ENCODE data around the gene GABRB2. TPM values are rescaled to one million over a fixed set of nuclear protein-coding genes. Genes with fewer than 3 reads are reported as not detected.

The GABRB2 gene
- total RNA-seq, 1 donor from 2014 or later: not detected

DNA sequence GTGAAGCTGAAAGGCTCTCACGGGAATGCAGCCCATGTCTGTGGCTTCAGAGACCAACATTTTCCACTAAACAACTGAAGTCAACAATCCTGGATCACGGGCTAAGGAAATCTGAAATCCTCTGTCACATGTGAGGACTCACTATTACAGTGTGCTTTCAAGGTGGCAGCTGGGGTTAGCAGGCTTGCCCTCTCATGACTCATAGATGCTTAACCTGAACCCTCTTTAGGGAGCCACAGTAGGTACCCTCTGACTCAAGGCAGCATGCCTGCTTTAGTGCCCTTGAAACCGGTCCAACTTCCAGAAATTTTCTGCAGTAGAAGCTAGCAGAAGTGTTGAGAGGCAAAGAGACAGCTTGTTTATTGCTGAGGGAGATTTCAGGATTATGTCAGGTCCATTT is 232.5 kb downstream of the GABRB2 start:
- H3K36me3 Mint-ChIP-seq (ENCODE audit: low read depth): no peaks in the 10 kb centered on the region
- H3K27me3 Mint-ChIP-seq (ENCODE audit: low read depth): peaks cover 3% of the 10 kb centered on the region
- H3K27ac Mint-ChIP-seq (ENCODE audit: unreplicated experiment): no peak overlapping the region
- no peak overlapping the region for H3K4me3 Mint-ChIP-seq (ENCODE audit: unreplicated experiment)
- H3K4me1 Mint-ChIP-seq (ENCODE audit: low read depth): no peaks in the 10 kb centered on the region
- no peak for DNase-seq (ENCODE audit: low spot score)
- TF ChIP-seq, protein P1, sequence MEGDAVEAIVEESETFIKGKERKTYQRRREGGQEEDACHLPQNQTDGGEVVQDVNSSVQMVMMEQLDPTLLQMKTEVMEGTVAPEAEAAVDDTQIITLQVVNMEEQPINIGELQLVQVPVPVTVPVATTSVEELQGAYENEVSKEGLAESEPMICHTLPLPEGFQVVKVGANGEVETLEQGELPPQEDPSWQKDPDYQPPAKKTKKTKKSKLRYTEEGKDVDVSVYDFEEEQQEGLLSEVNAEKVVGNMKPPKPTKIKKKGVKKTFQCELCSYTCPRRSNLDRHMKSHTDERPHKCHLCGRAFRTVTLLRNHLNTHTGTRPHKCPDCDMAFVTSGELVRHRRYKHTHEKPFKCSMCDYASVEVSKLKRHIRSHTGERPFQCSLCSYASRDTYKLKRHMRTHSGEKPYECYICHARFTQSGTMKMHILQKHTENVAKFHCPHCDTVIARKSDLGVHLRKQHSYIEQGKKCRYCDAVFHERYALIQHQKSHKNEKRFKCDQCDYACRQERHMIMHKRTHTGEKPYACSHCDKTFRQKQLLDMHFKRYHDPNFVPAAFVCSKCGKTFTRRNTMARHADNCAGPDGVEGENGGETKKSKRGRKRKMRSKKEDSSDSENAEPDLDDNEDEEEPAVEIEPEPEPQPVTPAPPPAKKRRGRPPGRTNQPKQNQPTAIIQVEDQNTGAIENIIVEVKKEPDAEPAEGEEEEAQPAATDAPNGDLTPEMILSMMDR (IDR thresholded peaks at IDR 0.05): no peak
- no peaks in the 10 kb centered on the region for H3K9me3 Mint-ChIP-seq (ENCODE audit: low read depth)

GRCh38 chr5:161312882-161313281 is 233.6 kb downstream of the GABRB2 start:
- Mint-ChIP-seq H3K36me3 (ENCODE audit: low read depth) (no peaks in the 10 kb centered on the region), H3K4me3 (ENCODE audit: unreplicated experiment) (no peak overlapping the region), H3K27ac (ENCODE audit: unreplicated experiment) (no peak overlapping the region), H3K9me3 (ENCODE audit: low read depth) (peaks cover 5% of the 10 kb centered on the region), H3K27me3 (ENCODE audit: low read depth) (peaks cover 3% of the 10 kb centered on the region), H3K4me1 (ENCODE audit: low read depth) (no peaks in the 10 kb centered on the region)
- TF ChIP-seq, protein P1 (IDR thresholded peaks at IDR 0.05): no peak
- DNase-seq (ENCODE audit: low spot score): no peak

DNA sequence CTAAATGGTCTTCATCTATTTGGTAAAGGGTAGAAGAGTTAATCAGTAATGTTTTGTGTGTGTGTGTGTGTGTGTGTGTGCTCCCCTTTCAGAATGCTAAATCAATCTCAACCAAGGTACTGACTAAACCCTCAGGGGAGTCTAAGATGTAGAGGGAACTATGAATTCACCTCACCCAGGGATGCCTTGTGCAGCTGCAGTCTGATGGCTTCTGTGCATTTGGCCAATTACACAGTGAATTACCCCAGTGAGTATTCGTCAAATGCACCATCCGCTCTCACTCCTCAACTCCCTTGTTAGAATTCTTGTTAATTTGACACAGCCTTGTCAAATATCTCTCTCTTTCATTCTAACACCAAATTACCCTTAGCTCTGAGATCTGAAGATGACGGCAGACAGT is 234.6 kb downstream of the GABRB2 start:
- Mint-ChIP-seq H3K36me3 (ENCODE audit: low read depth) (no peaks in the 10 kb centered on the region), H3K27ac (ENCODE audit: unreplicated experiment) (no peak overlapping the region), H3K4me1 (ENCODE audit: low read depth) (no peaks in the 10 kb centered on the region), H3K4me3 (ENCODE audit: unreplicated experiment) (no peak overlapping the region), H3K27me3 (ENCODE audit: low read depth) (peaks cover 3% of the 10 kb centered on the region), H3K9me3 (ENCODE audit: low read depth) (peaks cover 5% of the 10 kb centered on the region)
- no peak for DNase-seq (ENCODE audit: low spot score)
- TF ChIP-seq, protein P1 (IDR thresholded peaks at IDR 0.05): no peak

GRCh38 chr5:161311146-161311708 is 235.3 kb downstream of the GABRB2 start:
- Mint-ChIP-seq H3K9me3 (ENCODE audit: low read depth) (peaks cover 5% of the 10 kb centered on the region), H3K27me3 (ENCODE audit: low read depth) (peaks cover 3% of the 10 kb centered on the region), H3K27ac (ENCODE audit: unreplicated experiment) (no peak overlapping the region), H3K4me1 (ENCODE audit: low read depth) (no peaks in the 10 kb centered on the region), H3K36me3 (ENCODE audit: low read depth) (no peaks in the 10 kb centered on the region), H3K4me3 (ENCODE audit: unreplicated experiment) (no peak overlapping the region)
- TF ChIP-seq, protein P1 (IDR thresholded peaks at IDR 0.05): no peak
- DNase-seq (ENCODE audit: low spot score): no peak

DNA sequence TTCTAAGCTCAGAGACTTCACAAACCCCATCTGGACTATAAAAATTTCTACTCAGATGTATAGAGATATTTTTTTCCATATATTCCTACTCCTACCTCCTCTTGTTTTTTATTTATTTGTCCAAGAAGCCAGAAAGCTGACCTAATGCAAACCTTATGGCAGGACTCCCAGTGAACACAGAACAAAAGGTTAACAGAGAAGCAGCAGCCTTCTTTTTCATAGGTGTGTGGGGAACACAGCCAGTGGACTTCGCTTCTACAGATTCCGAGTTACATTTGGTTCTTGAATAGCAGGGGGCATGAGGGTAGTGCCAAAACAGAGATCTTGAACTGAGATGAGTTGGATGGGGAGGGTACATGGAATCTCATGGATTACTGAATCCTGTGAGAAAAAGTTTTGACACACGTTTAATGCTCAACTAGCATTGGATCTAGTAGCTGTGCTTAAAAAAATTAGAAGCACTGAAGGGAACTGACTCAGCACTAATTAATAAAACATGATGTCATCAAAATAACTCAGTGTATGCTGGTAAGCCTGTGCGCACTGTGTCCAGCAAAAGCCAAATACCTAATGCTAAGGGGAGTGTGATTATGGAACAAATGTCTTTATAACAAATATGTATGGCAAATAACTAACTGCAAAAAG is 240.1 kb downstream of the GABRB2 start:
- no peaks in the 10 kb centered on the region for H3K4me1 Mint-ChIP-seq (ENCODE audit: low read depth)
- no peak overlapping the region for H3K4me3 Mint-ChIP-seq (ENCODE audit: unreplicated experiment)
- H3K9me3 Mint-ChIP-seq (ENCODE audit: low read depth): peaks cover 5% of the 10 kb centered on the region

More for the DNA sequence above, 240.1 kb downstream of the GABRB2 start:
- TF ChIP-seq, protein P1 (IDR thresholded peaks at IDR 0.05): no peak
- no peak overlapping the region for H3K27ac Mint-ChIP-seq (ENCODE audit: unreplicated experiment)
- no peaks in the 10 kb centered on the region for H3K36me3 Mint-ChIP-seq (ENCODE audit: low read depth)
- no peak for DNase-seq (ENCODE audit: low spot score)
- no peaks in the 10 kb centered on the region for H3K27me3 Mint-ChIP-seq (ENCODE audit: low read depth)

Measured in chondrocyte (in vitro differentiated cells).